HepG2 (cell line): ENCODE results near the gene RGSL1. TPM values are rescaled to one million over a fixed set of nuclear protein-coding genes. Genes with fewer than 3 reads are reported as not detected.

Experiments
- ATAC-seq: fragments of 200-7000 bp; cut with Tn5 transposase; 3 replicates; pipeline ENCODE4 v1.9.1; 2020; ENCODE audit warnings: mild to moderate bottlenecking, moderate library complexity
- BruUV-seq: library from RNA; stranded (reverse); fragments of 400-500 nt; replicated peaks from 2 replicates; lab custom pipeline; 2021; lab: Mats Ljungman, UMichigan
- CTCF ChIA-PET: fragments of 300-600 bp; formaldehyde crosslinking; extraction: SDS; loops from one replicate; lab custom pipeline; 2021; ENCODE audit warnings: low total read pairs, inconsistent platforms, low intra/inter-chr PET ratio; lab: Yijun Ruan, JAX
- POLR2A ChIA-PET: fragments of 350-600 bp; sonication (Branson Sonifier 250); formaldehyde crosslinking; loops from one replicate; lab custom pipeline; 2020; ENCODE audit warnings: antibody characterized with exemption, inconsistent platforms; lab: Yijun Ruan, JAX
- DNase-seq: peaks from one replicate; pipeline ENCODE4 v3.0.0-alpha.2; 2015; ENCODE audit warnings: low spot score
- FAIRE-seq: peaks from 3 replicates; lab custom pipeline; 2011; peaks lifted over from hg19 to GRCh38; lab: Jason Lieb, UNC
- H2AFZ ChIP-seq: one replicate; pipeline ENCODE4 v1.6.1; 2011; ENCODE audit warnings: low read length, inconsistent platforms
- H3K27ac ChIP-seq: fragments of 300-600 bp; 3 replicates; pipeline ENCODE4 v1.8.0; 2011; ENCODE audit warnings: mixed run types, mild to moderate bottlenecking, mixed read lengths, low read length, inconsistent platforms; ENCODE audit not compliant: insufficient read depth; ENCODE audit errors: extremely low read length
- H3K27me3 ChIP-seq, 2 experiments: fragments of 200-600 bp in 1 of 2; 2 replicates in 1 of 2; 3 replicates in 1 of 2; pipeline versions ENCODE4 v1.6.0 to v1.8.0; 2011; ENCODE audit warnings: low read length in 2 of 2, mild to moderate bottlenecking in 2 of 2, moderate library complexity in 2 of 2, inconsistent platforms in 1 of 2; ENCODE audit not compliant: insufficient read depth in 2 of 2, control insufficient read depth in 1 of 2
- H3K36me3 ChIP-seq, 2 experiments: fragments of 200-600 bp in 1 of 2; replicated peaks in 1 of 2; 2 replicates in 1 of 2; 3 replicates in 1 of 2; pipeline versions ENCODE4 v1.5.1 to v1.8.0; 2011; ENCODE audit warnings: low read length in 2 of 2, inconsistent platforms in 1 of 2; ENCODE audit not compliant: insufficient read depth in 2 of 2, control insufficient read depth in 1 of 2
- H3K4me1 ChIP-seq: 2 replicates; pipeline ENCODE4 v1.5.1; 2012; ENCODE audit warnings: low read length, inconsistent platforms; ENCODE audit not compliant: insufficient read depth
- H3K4me2 ChIP-seq: 2 replicates; pipeline ENCODE4 v1.6.0; 2011; ENCODE audit warnings: low read depth, low read length, inconsistent platforms
- H3K4me3 ChIP-seq, 3 experiments: fragments of 200-600 bp in 1 of 3; sonication (generic), shearing (Covaris generic) in 1 of 3; replicated peaks in 1 of 3; 2 replicates each; pipeline ENCODE4 v1.5.1; 2011 to 2016; ENCODE audit warnings: low read length in 3 of 3, inconsistent platforms in 2 of 3, low read depth in 2 of 3, mild to moderate bottlenecking in 2 of 3, control low read depth in 1 of 3, mixed read lengths in 1 of 3; ENCODE audit not compliant: insufficient read depth in 1 of 3
- H3K79me2 ChIP-seq: one replicate; pipeline ENCODE4 v1.6.1; 2011; ENCODE audit warnings: low read length, inconsistent platforms; ENCODE audit not compliant: insufficient read depth
- H3K9ac ChIP-seq: 2 replicates; pipeline ENCODE4 v1.6.0; 2011; ENCODE audit warnings: mild to moderate bottlenecking, low read depth, low read length, inconsistent platforms; ENCODE audit not compliant: insufficient read depth
- H3K9me3 ChIP-seq: 2 replicates; pipeline ENCODE4 v1.5.1; 2012; ENCODE audit warnings: mild to moderate bottlenecking, low read length
- H4K20me1 ChIP-seq: 2 replicates; pipeline ENCODE4 v1.6.0; 2011; ENCODE audit warnings: inconsistent platforms, mild to moderate bottlenecking, low read length, moderate library complexity; ENCODE audit not compliant: insufficient read depth
- AGO1 ChIP-seq: fragments of 200-400 bp; formaldehyde crosslinking; IDR thresholded peaks from 2 replicates; pipeline ENCODE4 v1.6.1; 2017; ENCODE audit warnings: mild to moderate bottlenecking, low read depth, low read length, moderate library complexity; ENCODE audit not compliant: poor library complexity, severe bottlenecking
- ARID2 ChIP-seq: sonication (generic); formaldehyde crosslinking; IDR thresholded peaks from 2 replicates; pipeline ENCODE4 v1.8.1; 2022; ENCODE audit warnings: mild to moderate bottlenecking, missing genetic modification reagents, borderline replicate concordance
- FOXO1 ChIP-seq: sonication (generic); formaldehyde crosslinking; IDR thresholded peaks from 2 replicates; pipeline ENCODE4 v1.4.0; 2020; ENCODE audit warnings: missing genetic modification reagents
- HIVEP1 ChIP-seq: sonication (generic); formaldehyde crosslinking; IDR thresholded peaks from 2 replicates; pipeline ENCODE4 v1.4.0; 2020; ENCODE audit warnings: mild to moderate bottlenecking, missing genetic modification reagents
- MAF1 ChIP-seq: sonication (generic); formaldehyde crosslinking; IDR thresholded peaks from 2 replicates; pipeline ENCODE4 v1.5.0; 2020; ENCODE audit warnings: missing genetic modification reagents, borderline replicate concordance
- MTA3 ChIP-seq: sonication (generic); formaldehyde crosslinking; IDR thresholded peaks from 2 replicates; pipeline ENCODE4 v1.4.0; 2020; ENCODE audit warnings: missing genetic modification reagents
- NFE2L2 ChIP-seq: fragments of 150-350 bp; IDR thresholded peaks from 2 replicates; pipeline ENCODE4 v1.6.1; 2014; ENCODE audit warnings: low read length
- PHB2 ChIP-seq: fragments of 450-650 bp; IDR thresholded peaks from 2 replicates; pipeline ENCODE4 v1.6.1; 2018; ENCODE audit not compliant: partially characterized antibody
- SIX4 ChIP-seq: sonication (generic); formaldehyde crosslinking; IDR thresholded peaks from 2 replicates; pipeline ENCODE4 v1.4.0; 2020; ENCODE audit warnings: missing genetic modification reagents
- TBX3 ChIP-seq: fragments of 450-650 bp; IDR thresholded peaks from 2 replicates; pipeline ENCODE4 v1.6.1; 2017; ENCODE audit warnings: antibody characterized with exemption, mild to moderate bottlenecking, inconsistent platforms, borderline replicate concordance
- ZNF17 ChIP-seq: sonication (generic); formaldehyde crosslinking; IDR thresholded peaks from 2 replicates; pipeline ENCODE4 v1.5.0; 2020; ENCODE audit warnings: mild to moderate bottlenecking, missing genetic modification reagents
- ZNF547 ChIP-seq: sonication (generic); formaldehyde crosslinking; IDR thresholded peaks from 2 replicates; pipeline ENCODE4 v1.5.1; 2020; ENCODE audit warnings: mild to moderate bottlenecking, missing genetic modification reagents
- ZNF773 ChIP-seq: sonication (generic); formaldehyde crosslinking; IDR thresholded peaks from 2 replicates; pipeline ENCODE4 v1.4.0; 2020; ENCODE audit warnings: missing genetic modification reagents, borderline replicate concordance
- WGBS: methylation state at CpG from one replicate; pipeline ENCODE4 v1.1.6; 2017; ENCODE audit warnings: low lambda C conversion rate; 5-methylcytosine and 5-hydroxymethylcytosine counted together
- in situ Hi-C: cut with HindIII; loops from 2 replicates; pipeline ENCODE4 v1.10.0; 2017; ENCODE audit warnings: low pct_unique_long_range_greater_than_20kb; ENCODE audit not compliant: extremely low pct_ligation_motif_present
- intact Hi-C: fragments of 100-400 bp; cut with micrococcal nuclease; formaldehyde crosslinking; loops from one replicate; pipeline ENCODE4 v1.10.0; 2022; ENCODE audit not compliant: unreplicated experiment
- polyA plus RNA-seq, 8 experiments: library from polyadenylated mRNA; depleted of rRNA in 3 of 8; stranded (reverse) in 7 of 8; unstranded in 1 of 8; fragments of >200 nt; fragmentation: Illumina TruSeq in 4 of 8; extraction: Trizol in 4 of 8; gene quantifications; 2 replicates each; pipeline versions ENCODE4 v1.2.1 to v1.2.3, GENCODE V29; 2011 to 2016; ENCODE audit warnings: low read depth in 4 of 8, missing spikeins in 1 of 8, mixed read lengths in 1 of 8; ENCODE audit not compliant: insufficient read depth in 1 of 8
- total RNA-seq, 5 experiments: library from RNA; depleted of rRNA; stranded (reverse); fragments of >200 nt; fragmentation: Illumina TruSeq; extraction: Trizol; gene quantifications; 2 replicates each; pipeline ENCODE4 v1.2.3, GENCODE V29; 2016; ENCODE audit warnings: low read depth in 1 of 5
- TF ChIP-seq, protein P1 (sequence below): sonication (generic); formaldehyde crosslinking; IDR thresholded peaks from 2 replicates; pipeline ENCODE4 v1.4.0; 2020; ENCODE audit warnings: mild to moderate bottlenecking, low read depth, missing genetic modification reagents
- TF ChIP-seq, protein P2 (sequence below): IDR thresholded peaks from 2 replicates; pipeline ENCODE4 v1.6.1; 2016; ENCODE audit warnings: mild to moderate bottlenecking

Gene RGSL1
- total and polyA plus RNA-seq, 2 of the 13 experiments (the other 11 are each of a cell fraction or from before 2014, with no cell fraction given), result not detected

DNA sequence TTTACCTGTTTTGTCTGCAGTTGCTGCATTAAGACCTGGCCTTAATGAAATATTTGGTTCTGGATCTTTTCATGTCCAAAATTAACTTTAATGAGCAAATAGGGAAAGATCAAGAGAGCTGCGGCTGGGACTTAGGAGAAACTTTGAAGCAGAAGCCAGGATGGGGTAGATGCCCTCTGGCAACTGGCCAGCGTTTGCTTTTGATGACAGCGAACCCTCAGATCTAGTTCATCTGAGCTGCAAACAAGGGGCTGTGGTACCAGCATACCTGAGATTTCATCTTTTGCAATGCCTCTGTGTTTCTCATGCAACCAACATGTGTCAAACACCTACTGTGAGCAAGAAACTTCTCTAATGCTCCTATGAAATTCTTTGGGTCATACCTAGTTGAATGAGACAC, 36.5 kb upstream of the RGSL1 start:
- no peaks in the 10 kb centered on the region for H3K79me2 ChIP-seq
- TF ChIP-seq MAF1, result no peak
- no peak for TF ChIP-seq FOXO1 (CRISPR knock-in tag)
- TF ChIP-seq TBX3, result no peak
- no peak for TF ChIP-seq AGO1
- no peak for TF ChIP-seq HIVEP1 (CRISPR knock-in tag)
- TF ChIP-seq NFE2L2, result no peak
- no peak for TF ChIP-seq ZNF773
- TF ChIP-seq ZNF17 (CRISPR knock-in tag), result no peak
- no peak for TF ChIP-seq PHB2
- no peak for TF ChIP-seq MTA3 (CRISPR knock-in tag)
- no peak for DNase-seq
- H2AFZ ChIP-seq, result no peak overlapping the region
- ChIA-PET CTCF (no interaction called here), POLR2A (no interaction called here)
- no TSS peak for BruUV-seq
- intact Hi-C loops, result no loop called here
- in situ Hi-C loops, result no loop called here
- no peak overlapping the region for H3K4me3 ChIP-seq
- ATAC-seq, result no peak
- no peak overlapping the region for H3K4me2 ChIP-seq
- no peak overlapping the region for H3K27ac ChIP-seq
- H3K9me3 ChIP-seq, result no peaks in the 10 kb centered on the region
- no peaks in the 10 kb centered on the region for H4K20me1 ChIP-seq
- peaks cover 7% of the 10 kb centered on the region for H3K4me1 ChIP-seq
- no peak overlapping the region for H3K9ac ChIP-seq
- no peak for FAIRE-seq
- WGBS, result 7% methylated on average over 1 of the region's 3 CpGs
- no peaks in the 10 kb centered on the region for H3K36me3 ChIP-seq
- peaks cover 0 to 5% of the 10 kb centered on the region in 2 experiments; a peak in 1 of 5 replicates for H3K27me3 ChIP-seq

DNA sequence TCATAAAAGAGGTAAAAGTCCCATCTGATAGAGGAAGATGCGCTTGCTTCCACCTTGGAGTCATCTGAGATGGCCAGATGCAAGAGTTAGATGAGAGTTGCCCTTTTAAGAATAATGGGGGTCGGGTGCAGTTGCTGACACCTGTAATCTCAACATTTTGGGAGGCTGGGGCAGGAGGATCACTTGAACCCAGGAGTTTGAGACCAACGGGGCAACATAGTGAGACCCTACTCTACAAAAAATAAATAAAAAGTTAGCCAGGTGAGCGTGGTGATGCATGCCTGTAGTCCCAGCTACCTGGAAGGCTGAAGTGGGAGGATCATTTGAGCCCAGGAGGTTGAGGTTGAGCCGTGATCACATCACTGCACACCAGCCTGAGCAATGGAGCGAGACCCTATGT, 36.0 kb upstream of the RGSL1 start:
- BruUV-seq, result no TSS peak
- ATAC-seq (no peak), FAIRE-seq (no peak), DNase-seq (no peak)
- Histone ChIP-seq H3K9me3 (no peaks in the 10 kb centered on the region), H3K27me3 (peaks cover 0 to 5% of the 10 kb centered on the region in 2 experiments; a peak in 1 of 5 replicates), H3K36me3 (no peaks in the 10 kb centered on the region), H3K4me1 (peaks cover 2% of the 10 kb centered on the region), H3K4me3 (no peak overlapping the region), H2AFZ (no peak overlapping the region), H3K79me2 (no peaks in the 10 kb centered on the region), H4K20me1 (no peaks in the 10 kb centered on the region), H3K9ac (no peak overlapping the region), H3K27ac (no peak overlapping the region), H3K4me2 (no peak overlapping the region)
- ChIA-PET CTCF (no interaction called here), POLR2A (no interaction called here)
- in situ Hi-C loops (no loop called here), intact Hi-C loops (no loop called here)
- 41% methylated on average over 6 of the region's 6 CpGs for WGBS
- TF ChIP-seq ZNF547 (CRISPR knock-in tag) (no peak), SIX4 (no peak), ARID2 (CRISPR knock-in tag) (no peak)
- TF ChIP-seq, protein P1, sequence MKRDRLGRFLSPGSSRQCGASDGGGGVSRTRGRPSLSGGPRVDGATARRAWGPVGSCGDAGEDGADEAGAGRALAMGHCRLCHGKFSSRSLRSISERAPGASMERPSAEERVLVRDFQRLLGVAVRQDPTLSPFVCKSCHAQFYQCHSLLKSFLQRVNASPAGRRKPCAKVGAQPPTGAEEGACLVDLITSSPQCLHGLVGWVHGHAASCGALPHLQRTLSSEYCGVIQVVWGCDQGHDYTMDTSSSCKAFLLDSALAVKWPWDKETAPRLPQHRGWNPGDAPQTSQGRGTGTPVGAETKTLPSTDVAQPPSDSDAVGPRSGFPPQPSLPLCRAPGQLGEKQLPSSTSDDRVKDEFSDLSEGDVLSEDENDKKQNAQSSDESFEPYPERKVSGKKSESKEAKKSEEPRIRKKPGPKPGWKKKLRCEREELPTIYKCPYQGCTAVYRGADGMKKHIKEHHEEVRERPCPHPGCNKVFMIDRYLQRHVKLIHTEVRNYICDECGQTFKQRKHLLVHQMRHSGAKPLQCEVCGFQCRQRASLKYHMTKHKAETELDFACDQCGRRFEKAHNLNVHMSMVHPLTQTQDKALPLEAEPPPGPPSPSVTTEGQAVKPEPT (CRISPR knock-in tag), result no peak
- TF ChIP-seq, protein P2, sequence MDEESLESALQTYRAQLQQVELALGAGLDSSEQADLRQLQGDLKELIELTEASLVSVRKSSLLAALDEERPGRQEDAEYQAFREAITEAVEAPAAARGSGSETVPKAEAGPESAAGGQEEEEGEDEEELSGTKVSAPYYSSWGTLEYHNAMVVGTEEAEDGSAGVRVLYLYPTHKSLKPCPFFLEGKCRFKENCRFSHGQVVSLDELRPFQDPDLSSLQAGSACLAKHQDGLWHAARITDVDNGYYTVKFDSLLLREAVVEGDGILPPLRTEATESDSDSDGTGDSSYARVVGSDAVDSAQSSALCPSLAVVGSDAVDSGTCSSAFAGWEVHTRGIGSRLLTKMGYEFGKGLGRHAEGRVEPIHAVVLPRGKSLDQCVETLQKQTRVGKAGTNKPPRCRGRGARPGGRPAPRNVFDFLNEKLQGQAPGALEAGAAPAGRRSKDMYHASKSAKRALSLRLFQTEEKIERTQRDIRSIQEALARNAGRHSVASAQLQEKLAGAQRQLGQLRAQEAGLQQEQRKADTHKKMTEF (CRISPR knock-in tag), result no peak
